ENCODE data around the gene ZFYVE28.

DNA sequence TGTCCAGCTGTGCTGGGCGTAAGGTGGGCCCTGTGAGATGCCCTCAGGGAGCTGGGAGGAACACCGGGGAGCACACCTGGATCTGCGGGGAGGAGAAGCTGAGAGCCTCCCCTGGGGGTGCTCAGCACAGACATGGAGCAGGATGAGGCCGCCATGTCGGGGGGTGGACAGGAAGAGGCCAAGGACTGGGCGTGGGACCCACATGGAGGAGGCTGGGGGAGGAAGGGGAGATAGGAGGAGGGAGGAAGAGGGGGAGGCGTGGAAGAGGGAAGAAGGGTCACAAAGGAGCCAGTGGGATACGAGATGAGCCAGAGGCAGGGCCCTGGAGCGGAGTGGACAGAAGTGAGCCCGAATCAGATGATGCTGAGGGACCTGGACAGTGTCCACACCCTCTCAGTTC is 66.3 kb downstream of the ZFYVE28 start:
- no peak for TF ChIP-seq POLR2A (IDR thresholded peaks at IDR 0.05)
- TF ChIP-seq CTCF (IDR thresholded peaks at IDR 0.05), result no peak
